Measurements from ENCODE around the gene EPO. TPM values are rescaled to one million over a fixed set of nuclear protein-coding genes. Genes with fewer than 3 reads are reported as not detected.

EPO gene
- polyA plus RNA-seq, 1 donor (not counting 4 experiments of a cell fraction or from before 2014, with no cell fraction given) = 0.35 TPM

GRCh38 chr7:100673302-100673941, 46.8 kb upstream of the EPO start, which contains the start of gene GNB2:
Gene GNB2 (plus strand): TSS chr7:100673740. CDS start chr7:100676266, 2,526 bp downstream.
- peak within 1 kb of the TSS; percentile 70 to 97 (median 88) for H3K4me3 ChIP-seq (ENCODE audit: control insufficient read depth in 2 of 3, extremely low read depth in 1 of 3, insufficient read depth in 2 of 3, low read depth in 1 of 3, low read length in 3 of 3)
- H3K9me1 ChIP-seq (ENCODE audit: control insufficient read depth, extremely low read depth, insufficient read depth, low read length) = no peaks in the 10 kb centered on the region
- H2AFZ ChIP-seq (ENCODE audit: control insufficient read depth, low read length) = peak within 1 kb of the TSS; percentile 100
- H3K4me1 ChIP-seq (ENCODE audit: control insufficient read depth, extremely low read depth, insufficient read depth, low read length) = peaks cover 4% of the 10 kb centered on the region
- H3K36me3 ChIP-seq (ENCODE audit: control insufficient read depth in 2 of 2, extremely low read depth in 1 of 2, insufficient read depth in 2 of 2, low read length in 2 of 2) = peaks cover 11 to 18% of the 10 kb centered on the region in 2 experiments
- peaks cover 31% of the 10 kb centered on the region for H3K79me2 ChIP-seq (ENCODE audit: control insufficient read depth, insufficient read depth, low read length)
- no peak for TF ChIP-seq EZH2 (IDR thresholded peaks at IDR 0.05; ENCODE audit: low read length)
- peak within 1 kb of the TSS; percentile 91 for H3K4me2 ChIP-seq (ENCODE audit: control insufficient read depth, extremely low read depth, insufficient read depth, low read depth, low read length)
- H3K27me3 ChIP-seq (ENCODE audit: control insufficient read depth, extremely low read depth, insufficient read depth, low read length) = no peaks in the 10 kb centered on the region
- dilution Hi-C loops (cut with MboI; ENCODE audit: extremely low pct_ligation_motif_present, low sequenced_read_pairs) = no loop called here
- peak; percentile 93 for DNase-seq (ENCODE audit: low read depth, low spot score)
- H4K20me1 ChIP-seq (ENCODE audit: control insufficient read depth, extremely low read depth, insufficient read depth, low read length) = no peaks in the 10 kb centered on the region
- H3K9me3 ChIP-seq (ENCODE audit: control insufficient read depth, low read depth, low read length) = no peaks in the 10 kb centered on the region
- H3K9ac ChIP-seq (ENCODE audit: control insufficient read depth, extremely low read depth, insufficient read depth, low read length) = peak within 1 kb of the TSS; percentile 96
- peak within 1 kb of the TSS; percentile 99 for H3K27ac ChIP-seq (ENCODE audit: control insufficient read depth, insufficient read depth, low read length)
- FAIRE-seq = peak; percentile 86

GRCh38 chr7:100673942-100674410, 46.3 kb upstream of the EPO start:
- peaks cover 14 to 19% of the 10 kb centered on the region in 2 experiments for H3K36me3 ChIP-seq (ENCODE audit: control insufficient read depth in 2 of 2, extremely low read depth in 1 of 2, insufficient read depth in 2 of 2, low read length in 2 of 2)
- H3K4me3 ChIP-seq (ENCODE audit: control insufficient read depth in 2 of 3, extremely low read depth in 1 of 3, insufficient read depth in 2 of 3, low read depth in 1 of 3, low read length in 3 of 3) = peak overlapping the region; percentile 70 to 97 (median 88)
- H3K27ac ChIP-seq (ENCODE audit: control insufficient read depth, insufficient read depth, low read length) = peak overlapping the region; percentile 99
- TF ChIP-seq EZH2 (IDR thresholded peaks at IDR 0.05; ENCODE audit: low read length) (no peak), CTCF (optimal IDR thresholded peaks at IDR 0.05 in 1 of 3, IDR thresholded peaks at IDR 0.05 in 1 of 3, conservative IDR thresholded peaks at IDR 0.05 in 1 of 3; ENCODE audit: extremely low read depth in 1 of 3, insufficient read depth in 2 of 3, low read length in 3 of 3) (no peak)
- no peaks in the 10 kb centered on the region for H4K20me1 ChIP-seq (ENCODE audit: control insufficient read depth, extremely low read depth, insufficient read depth, low read length)
- DNase-seq (ENCODE audit: low read depth, low spot score) (no peak), FAIRE-seq (no peak)
- peaks cover 4% of the 10 kb centered on the region for H3K4me1 ChIP-seq (ENCODE audit: control insufficient read depth, extremely low read depth, insufficient read depth, low read length)
- no peaks in the 10 kb centered on the region for H3K27me3 ChIP-seq (ENCODE audit: control insufficient read depth, extremely low read depth, insufficient read depth, low read length)
- H3K4me2 ChIP-seq (ENCODE audit: control insufficient read depth, extremely low read depth, insufficient read depth, low read depth, low read length) = peak overlapping the region; percentile 73
- H2AFZ ChIP-seq (ENCODE audit: control insufficient read depth, low read length) = peak overlapping the region; percentile 52
- peak overlapping the region; percentile 96 for H3K9ac ChIP-seq (ENCODE audit: control insufficient read depth, extremely low read depth, insufficient read depth, low read length)
- H3K9me3 ChIP-seq (ENCODE audit: control insufficient read depth, low read depth, low read length) = no peaks in the 10 kb centered on the region
- H3K9me1 ChIP-seq (ENCODE audit: control insufficient read depth, extremely low read depth, insufficient read depth, low read length) = no peaks in the 10 kb centered on the region
- H3K79me2 ChIP-seq (ENCODE audit: control insufficient read depth, insufficient read depth, low read length) = peaks cover 31% of the 10 kb centered on the region
- dilution Hi-C loops (cut with MboI; ENCODE audit: extremely low pct_ligation_motif_present, low sequenced_read_pairs) = no loop called here
